ENCODE measurements around the gene SPNS3.

DNA sequence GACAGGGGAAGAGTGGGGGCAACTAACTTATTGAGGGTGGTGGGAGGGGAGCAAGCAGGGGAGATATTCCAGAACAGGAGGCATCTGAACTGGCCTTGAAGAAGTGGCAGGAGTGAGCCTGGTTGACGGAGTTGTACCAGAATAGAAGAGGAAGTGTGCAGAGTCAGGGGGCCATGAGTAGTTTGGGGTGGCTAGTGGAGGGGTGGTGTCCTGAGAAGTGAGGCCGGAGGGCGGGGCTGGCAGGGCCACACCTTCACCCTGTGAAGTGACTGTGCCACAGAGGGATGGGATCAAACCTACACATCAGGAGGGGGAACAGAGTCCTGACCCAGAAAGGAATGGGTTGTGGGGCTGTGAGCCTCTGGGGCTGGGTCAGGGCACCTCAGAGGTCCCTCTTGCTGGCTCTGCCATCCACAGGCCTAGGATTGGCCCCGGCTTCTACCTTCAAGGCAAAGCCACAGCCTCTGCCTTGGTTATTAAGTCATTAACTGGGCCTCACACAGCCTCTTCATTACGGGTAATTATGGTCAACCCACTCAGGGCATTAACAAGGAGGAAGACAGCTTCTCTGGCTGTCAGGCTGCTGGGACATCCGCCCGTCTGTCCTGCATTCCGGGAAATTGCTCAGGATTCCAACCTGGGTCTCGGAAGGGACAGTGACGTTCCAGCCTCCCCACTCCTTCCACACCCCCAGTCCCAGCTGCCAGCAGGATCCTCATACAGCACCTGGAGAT, 77.6 kb downstream of the SPNS3 start:
- TF ChIP-seq CTCF (IDR thresholded peaks at IDR 0.05; ENCODE audit: low read length) (no peak), EZH2 (IDR thresholded peaks at IDR 0.05; ENCODE audit: borderline replicate concordance, low read length) (no peak)

Measured in OCI-LY1 (cell line).